HG03060 (cell line): ENCODE results near the gene TMC3.
"Not testable (repeated sequence)": the region's sequence is repeated elsewhere in the genome, so short reads cannot be mapped to it uniquely, and the experiment has no call there.

Experiments used
- ATAC-seq: cut with Tn5 transposase; IDR thresholded peaks from one replicate; pipeline ENCODE4 v1.9.1; 2021; ENCODE audit warnings: low read depth, moderate number of reproducible peaks; ENCODE audit not compliant: unreplicated experiment

Gene TMC3

GRCh38 chr15:81373775-81374395 is at the start of gene TMC3:
TMC3 (minus strand) TSS chr15:81374213; CDS start chr15:81374077, 136 bp downstream.
- no peak for ATAC-seq

DNA sequence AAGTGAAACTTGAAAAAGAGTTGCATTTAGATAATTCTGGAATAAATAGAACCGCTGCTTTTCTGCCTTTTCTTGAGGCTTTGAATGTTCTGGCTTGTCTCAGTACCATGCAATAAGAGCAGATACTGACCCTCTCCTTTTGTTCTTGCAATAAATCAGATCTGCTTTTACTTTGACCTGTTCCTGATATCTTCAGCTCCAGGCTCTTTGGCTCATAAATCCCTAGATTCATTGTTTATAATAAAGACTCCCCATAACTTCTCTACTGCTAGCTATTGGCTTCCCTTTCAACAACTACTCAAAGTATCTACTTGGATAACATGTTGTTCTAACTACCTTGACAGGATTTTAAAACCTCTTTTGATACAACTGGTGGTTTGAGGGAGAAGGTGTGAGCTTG is 47.4 kb upstream of the TMC3 start:
- ATAC-seq = no peak

GRCh38 chr15:81419332-81419943 is 45.4 kb upstream of the TMC3 start:
- no peak for ATAC-seq

- ATAC-seq = no peak
Measured at GRCh38 chr15:81418891-81419290, 44.9 kb upstream of the TMC3 start.

- ATAC-seq = no peak
Measured at GRCh38 chr15:81418444-81418843, 44.4 kb upstream of the TMC3 start.

- ATAC-seq = not testable (repeated sequence)
Measured at GRCh38 chr15:81414274-81414968, 40.4 kb upstream of the TMC3 start.

DNA sequence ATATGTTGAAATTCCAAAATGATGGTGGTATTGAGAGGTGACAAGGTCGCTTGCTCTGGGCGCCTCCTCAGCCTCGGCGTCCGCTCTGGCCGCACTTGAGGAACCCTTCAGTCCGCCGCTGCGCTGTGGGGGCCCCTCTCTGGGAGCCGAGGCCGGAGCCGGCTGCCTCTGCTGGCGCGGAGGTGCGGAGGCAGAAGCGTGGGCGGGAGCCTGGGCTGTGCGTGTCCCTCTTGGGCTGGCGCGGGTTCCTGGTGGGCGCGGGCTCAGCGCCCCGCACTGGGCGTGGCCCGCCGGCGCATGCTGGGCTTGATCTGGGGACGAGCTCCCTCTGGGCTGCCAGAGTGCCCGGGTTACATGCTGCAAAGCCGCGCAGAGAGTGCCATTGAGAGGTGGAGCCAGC is 39.8 kb upstream of the TMC3 start:
- no peak for ATAC-seq

DNA sequence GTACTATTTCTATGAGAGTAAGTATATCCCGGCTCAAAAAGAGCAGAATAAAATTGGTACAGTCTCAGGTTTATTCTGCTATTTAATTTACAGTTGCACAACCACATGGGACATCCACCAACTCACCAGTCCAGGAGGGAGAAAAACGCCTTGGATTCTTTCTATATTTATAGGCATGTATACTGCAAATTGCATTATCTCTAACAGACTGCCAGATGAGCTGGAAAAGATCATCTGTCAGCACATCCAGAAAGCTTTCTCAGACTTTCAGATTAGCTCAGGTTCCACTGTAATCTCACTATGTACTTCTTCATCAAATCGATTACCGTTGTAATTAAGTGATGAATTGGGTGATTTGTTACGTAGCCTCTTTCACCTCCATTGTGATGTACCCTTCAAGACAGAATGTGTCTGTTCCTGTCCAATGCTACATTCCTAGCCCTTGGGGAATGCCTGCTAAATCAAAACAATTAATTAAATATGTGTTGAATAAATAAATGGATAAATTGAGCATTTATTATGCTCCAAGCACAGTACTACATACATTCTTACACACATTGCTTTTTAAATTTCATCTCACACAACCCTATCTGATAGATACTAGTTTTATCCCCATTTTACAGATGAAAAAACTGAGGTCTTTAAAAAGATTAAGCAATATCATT is 38.1 kb upstream of the TMC3 start:
- no peak for ATAC-seq

DNA sequence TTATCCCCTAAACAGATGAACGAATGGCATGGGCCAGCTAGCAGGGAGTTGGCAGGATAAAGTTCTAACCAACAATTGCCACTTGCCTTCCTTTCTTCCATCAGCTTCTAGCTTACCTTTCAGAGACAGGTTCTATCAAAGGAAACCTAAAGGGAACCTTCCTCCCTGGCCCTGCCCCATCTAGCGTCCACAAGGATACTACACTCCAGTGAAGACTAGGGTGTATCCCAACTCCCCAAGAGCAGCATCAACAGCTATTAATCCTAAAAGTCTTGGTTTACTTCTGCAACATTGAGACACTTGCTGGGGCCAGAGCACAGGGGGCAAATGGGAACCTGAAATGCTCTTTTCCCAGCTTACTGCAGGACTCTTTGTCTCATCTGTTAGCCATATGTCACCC is 37.0 kb upstream of the TMC3 start:
- ATAC-seq = no peak

GRCh38 chr15:81410318-81410753 is 36.3 kb upstream of the TMC3 start:
- no peak for ATAC-seq

GRCh38 chr15:81407718-81408117 is 33.7 kb upstream of the TMC3 start:
- ATAC-seq = no peak

DNA sequence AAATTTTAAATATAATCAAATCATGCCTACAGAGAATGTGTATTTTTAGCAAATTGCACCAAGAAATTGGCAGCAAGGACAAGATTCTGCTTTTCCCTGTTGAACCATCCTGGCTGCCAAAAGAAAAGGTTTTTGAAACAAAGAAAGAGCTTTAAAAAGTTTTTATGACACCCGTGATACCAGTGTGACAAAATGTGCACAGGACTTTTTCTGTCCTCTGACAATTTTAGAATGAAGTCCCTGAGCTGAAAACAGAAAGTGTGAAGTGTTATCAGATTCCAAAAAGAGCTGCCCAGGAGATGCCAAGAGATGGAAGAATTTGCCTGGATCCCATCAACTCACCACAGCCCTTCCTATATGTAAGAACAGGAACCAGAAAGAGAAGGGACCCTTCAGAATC is 33.2 kb upstream of the TMC3 start:
- no peak for ATAC-seq

GRCh38 chr15:81400640-81401236 is 26.7 kb upstream of the TMC3 start:
- no peak for ATAC-seq

DNA sequence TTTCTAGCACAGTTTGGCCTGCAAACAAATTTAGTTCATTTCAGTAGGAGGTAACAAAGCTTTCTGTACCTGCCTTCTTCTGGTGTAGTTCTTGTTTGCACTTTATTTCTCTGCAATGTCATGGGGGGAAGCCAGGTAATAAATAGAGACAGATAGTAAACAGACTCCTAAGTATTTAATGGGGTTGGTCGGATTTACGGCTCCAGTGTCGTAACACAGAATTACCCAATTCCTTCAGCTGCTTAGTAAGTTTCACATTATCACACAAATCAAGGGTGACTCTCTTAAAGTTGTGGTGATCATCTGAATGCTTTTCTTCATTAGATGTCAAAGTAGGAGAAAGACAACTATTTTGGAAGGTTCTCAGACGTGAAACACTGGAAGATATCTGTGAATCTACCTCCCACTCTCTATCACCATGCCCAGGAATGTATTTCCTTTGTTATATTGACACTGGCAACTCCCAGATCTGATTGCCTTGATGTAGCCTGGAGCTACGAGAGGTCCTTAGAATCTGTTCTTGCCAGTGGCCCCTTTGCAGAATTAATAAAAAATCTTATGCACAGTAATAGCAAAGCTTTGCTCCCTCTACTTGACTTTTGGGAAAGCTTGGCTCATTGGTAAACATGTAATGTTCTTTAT is 25.0 kb upstream of the TMC3 start:
- ATAC-seq = no peak

GRCh38 chr15:81398456-81398855 is 24.4 kb upstream of the TMC3 start:
- ATAC-seq = no peak

DNA sequence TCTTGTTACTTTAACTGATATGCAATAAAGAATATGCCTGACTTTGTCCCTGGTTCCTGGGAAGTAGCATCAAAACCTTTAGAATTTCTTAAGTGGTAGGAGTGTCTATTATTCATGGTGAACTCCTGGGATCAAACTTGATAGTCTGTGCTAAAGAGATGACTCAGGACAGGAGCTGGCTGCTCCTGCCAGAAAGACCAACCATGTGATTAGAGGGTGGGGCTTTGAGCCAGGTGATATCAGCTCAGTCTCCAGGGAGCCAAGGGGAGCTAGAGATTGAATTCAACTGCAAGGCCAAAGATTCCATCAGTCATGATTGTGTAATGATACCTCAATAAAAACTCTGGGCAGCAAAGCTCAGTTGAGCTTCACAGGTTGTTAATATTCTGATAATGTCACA is 20.6 kb upstream of the TMC3 start:
- ATAC-seq = no peak

DNA sequence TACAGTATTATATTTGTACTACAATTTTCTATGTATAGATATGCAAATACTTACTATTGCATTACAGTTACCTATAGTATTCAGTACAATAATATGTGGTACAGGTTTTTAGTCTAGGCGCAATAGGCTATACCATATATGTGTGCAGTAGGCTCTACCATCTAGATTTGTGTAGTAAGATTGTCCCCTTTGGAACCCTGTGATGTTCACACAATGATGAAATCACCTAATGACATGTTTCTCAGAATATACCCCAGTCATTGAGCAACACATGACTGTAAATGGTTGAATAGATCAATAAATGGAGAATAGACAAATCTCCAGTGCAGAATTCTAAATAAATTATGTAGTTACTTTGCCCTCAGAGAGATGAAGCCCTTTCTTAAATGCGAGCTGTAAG is 17.6 kb upstream of the TMC3 start:
- ATAC-seq = no peak

- no peak for ATAC-seq
Measured at GRCh38 chr15:81388436-81388770, 14.4 kb upstream of the TMC3 start.

GRCh38 chr15:81387621-81388435 is 13.8 kb upstream of the TMC3 start:
- ATAC-seq = no peak

DNA sequence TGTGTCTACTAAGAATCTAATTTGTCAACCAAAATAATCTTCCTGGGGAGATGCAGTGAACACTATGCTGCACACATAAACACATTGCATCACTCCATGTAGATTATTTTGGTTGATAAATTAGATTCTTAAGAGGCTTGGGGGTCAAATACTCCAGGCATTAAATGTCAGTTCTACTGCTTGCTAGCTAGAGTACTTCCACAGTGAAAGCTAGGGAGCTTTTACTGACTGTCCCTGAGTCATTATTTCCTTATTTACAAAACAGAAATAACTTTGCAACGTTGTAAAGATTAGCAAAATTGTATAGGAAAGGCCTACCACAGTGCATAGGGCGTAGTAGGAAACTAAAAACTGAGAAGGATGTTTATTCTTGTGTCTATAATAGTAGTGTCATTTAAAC is 12.9 kb upstream of the TMC3 start:
- no peak for ATAC-seq
